Measurements from ENCODE around the gene NUDT9. TPM values are rescaled to one million over a fixed set of nuclear protein-coding genes. Genes with fewer than 3 reads are reported as not detected.
"Not testable (repeated sequence)": the region's sequence is repeated elsewhere in the genome, so short reads cannot be mapped to it uniquely, and the experiment has no call there.

Gene NUDT9, protein sequence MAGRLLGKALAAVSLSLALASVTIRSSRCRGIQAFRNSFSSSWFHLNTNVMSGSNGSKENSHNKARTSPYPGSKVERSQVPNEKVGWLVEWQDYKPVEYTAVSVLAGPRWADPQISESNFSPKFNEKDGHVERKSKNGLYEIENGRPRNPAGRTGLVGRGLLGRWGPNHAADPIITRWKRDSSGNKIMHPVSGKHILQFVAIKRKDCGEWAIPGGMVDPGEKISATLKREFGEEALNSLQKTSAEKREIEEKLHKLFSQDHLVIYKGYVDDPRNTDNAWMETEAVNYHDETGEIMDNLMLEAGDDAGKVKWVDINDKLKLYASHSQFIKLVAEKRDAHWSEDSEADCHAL
- 6.2 and 10.3 TPM in 2 replicates for total RNA-seq (2014; rRNA removed; shearing (Covaris generic))

DNA sequence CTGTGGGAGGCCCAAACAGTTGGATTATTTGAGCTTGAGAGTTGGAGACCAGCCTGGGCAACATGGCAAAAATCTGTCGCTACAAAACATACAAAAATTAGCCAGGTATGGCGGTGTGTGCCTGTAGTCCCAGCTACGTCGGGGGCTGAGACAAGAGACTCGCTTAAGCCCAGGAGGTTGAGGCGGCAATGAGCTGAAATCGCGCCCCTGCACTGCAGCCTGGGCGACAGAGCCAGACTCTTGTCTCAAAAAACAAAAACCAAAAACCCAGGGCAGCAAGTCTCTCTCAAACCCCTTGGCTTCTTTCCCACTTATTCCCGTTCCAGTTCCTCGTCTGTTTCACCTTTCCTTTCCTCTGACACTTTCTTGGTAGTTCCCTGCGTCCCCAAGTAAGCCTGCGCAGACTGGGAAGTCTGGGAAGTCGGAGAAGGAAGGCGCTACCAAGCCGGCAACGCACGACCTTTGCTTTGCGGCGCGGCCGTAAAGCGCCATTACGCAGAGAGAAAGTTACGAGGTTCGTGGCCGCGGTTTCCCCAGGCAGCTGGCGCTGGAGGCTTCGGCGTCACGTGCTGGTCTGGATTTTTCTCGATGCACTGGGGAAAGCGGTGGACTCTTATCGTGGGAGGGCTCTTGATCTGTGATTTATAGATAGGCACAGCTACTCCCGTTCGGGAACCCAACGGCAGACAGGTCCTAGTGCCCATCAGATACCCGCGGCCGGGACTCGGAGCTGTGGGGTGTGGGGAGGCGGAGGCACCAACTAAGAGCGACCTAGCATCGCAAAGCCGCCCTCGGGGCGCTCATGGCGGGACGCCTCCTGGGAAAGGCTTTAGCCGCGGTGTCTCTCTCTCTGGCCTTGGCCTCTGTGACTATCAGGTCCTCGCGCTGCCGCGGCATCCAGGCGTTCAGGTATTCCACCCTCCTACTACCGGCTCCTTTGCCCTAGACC is at the start of gene NUDT9:
NUDT9 (plus strand) TSS at position 470 of the 949 bp plus-strand sequence; CDS start at position 803, 333 bp downstream.
- peak; percentile 94 for DNase-seq (ENCODE audit: low read depth)

DNA sequence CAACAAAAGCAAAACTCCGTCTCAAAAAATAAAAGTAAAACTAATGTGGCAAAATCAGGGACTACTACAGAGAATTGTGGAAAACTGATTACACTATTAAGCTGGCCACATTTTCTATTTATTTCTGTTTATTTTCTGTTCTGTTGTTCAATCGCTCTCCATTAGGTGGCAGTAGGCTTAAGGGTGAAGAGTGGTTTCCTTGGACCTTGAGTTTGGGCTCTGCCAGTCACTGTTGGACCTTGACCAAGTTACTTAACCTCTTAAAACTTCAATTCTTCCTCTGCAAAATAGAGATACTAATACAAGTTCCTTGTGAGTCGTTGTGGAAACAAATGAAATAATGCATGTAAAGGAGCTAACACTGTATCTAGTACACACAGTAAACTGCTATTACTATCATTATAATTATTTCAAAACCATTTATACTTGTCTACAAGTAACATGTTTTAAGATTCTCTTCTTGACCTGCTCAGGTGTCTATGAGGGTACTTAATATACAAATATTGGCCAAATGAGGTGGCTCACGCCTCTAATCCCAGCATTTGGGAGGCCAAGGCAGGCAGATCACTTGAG is 46.6 kb upstream of the NUDT9 start:
- DNase-seq (ENCODE audit: low read depth), result peak; percentile 60

DNA sequence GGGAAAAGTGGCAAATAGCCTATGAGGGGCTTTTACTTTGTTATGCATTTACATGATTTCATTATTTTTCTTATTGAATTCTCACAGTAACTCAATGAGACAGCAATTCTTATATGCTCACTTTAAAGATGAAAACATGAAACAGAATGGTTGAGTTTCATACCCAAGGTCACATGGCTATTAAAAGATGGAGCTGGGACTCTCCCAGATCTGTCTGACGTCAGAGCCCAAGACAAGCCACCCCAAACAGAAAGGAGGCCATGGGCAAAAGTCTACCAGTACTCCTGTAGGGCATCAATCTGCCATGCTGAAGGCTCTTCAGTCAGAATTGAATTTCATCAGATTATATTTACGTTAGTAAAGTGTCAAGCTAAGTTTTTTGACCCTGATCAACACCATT is 44.6 kb upstream of the NUDT9 start:
- no peak for DNase-seq (ENCODE audit: low read depth)

DNA sequence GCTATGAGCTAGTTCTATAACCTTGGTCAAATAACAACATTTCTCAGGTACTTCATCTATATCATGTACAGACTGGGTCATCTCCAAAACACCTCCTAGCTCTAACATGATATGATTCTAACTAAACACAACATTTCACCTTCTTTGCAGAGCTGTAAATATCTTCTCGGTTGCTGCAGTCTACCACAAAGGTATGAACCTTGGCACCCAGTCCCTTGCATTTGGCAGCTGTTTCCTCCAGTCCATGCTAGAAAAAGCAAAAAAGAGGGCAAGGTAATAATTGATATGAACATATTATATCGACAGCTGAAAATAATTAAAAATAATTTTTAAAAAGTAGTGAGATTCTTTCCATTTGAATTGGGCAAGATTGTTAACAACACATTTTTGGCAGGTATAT is 40.3 kb upstream of the NUDT9 start:
- DNase-seq (ENCODE audit: low read depth), result no peak

DNA sequence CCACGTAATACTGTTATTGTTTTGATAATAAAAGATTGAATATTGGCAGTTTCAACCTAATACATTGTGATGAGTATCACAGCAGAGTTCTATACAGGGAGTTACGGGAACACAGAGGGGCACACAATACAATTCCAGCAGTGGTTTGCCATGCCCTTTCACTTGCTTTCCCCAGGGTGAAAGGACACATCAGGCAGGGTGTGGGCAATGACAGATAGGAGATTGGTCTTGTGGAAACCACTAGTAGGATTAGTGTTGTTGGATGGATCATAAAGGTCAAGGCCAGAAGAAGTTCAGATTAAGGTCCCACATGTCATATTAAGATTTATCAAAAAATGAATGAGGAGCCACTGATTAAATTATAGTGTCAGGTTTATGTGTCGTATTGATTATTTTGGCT is 39.4 kb upstream of the NUDT9 start:
- DNase-seq (ENCODE audit: low read depth), result no peak

DNA sequence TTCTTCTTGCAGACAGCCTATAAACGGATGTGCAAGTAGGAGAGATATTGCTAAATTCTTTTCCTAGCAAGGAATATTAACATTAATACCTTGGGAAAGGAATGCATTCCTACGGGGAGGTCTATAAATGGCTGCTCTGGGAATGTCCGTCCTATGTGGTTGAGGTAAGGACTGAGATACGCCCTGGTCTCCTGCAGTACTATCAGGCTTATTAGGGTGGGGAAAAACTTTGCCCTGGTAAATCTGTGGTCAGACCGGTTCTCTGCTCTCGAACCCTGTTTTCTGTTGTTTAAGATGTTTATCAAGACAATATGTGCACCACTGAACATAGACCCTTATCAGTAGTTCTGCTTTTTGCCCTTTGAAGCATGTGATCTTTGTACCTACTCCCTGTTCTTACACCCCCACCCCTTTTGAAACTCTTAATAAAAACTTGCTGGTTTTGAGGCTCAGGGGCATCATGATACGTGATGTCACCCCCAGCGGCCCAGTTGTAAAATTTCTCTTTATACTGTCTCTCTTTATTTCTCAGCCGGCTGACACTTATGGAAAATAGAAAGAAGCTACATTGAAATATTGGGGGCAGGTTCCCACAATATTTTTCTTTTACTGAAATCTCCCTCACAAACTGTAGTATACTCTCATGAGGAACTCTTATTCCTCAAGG is 37.8 kb upstream of the NUDT9 start:
- not testable (repeated sequence) for DNase-seq (ENCODE audit: low read depth)

DNA sequence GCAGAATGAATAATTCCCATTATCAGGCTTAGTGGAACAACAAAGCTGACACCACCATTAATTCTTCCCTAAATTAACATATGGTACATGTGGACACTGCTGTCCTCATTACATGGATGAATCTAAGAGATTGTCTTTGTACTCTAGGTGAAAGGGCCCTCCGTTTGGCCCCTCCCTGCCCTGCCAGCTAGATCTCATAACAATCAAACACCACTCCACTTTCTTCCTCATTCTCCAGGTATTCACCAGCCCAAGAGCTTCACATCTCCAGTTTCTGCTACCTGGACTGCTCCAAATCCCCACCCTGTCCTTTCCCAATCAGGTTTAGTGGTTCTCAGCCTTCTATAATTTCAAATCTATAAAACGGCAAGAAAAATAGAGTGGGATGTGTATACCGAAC is 35.1 kb upstream of the NUDT9 start:
- DNase-seq (ENCODE audit: low read depth), result no peak

DNA sequence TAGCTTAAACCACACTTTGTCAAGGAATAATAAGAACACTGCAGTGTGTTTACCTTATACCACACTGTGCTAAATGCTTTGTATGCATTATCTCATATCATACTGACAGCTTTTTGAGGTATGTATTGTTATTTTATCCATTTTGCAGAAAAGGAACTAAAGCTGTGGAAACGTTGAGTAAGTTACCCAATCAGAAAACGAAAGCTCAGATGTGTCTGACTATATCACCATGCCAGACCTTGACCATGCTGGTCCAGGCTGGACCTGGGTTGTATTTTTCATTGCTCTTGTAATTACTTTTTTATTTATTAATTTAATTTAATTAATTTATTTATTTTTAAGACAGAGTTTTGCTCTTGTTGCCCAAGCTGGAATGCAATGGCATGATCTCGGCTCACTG is 33.5 kb upstream of the NUDT9 start:
- no peak for DNase-seq (ENCODE audit: low read depth)

DNA sequence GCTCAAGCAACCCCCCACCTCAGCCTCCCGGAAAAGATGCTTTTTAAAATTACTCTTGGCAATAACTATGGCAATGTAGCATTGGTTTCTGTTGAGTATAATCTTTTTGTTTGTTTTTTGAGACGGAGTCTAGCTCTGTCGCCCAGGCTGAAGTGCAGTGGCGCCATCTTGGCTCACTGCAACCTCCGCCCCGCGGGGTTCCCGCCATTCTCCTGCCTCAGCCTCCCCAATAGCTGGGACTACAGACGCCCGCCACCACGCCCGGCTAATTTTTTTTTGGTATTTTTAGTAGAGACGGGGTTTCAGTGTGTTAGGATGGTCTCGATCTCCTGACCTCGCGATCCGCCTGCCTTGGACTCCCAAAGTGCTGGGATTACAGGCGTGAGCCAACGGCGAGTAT is 32.3 kb upstream of the NUDT9 start:
- DNase-seq (ENCODE audit: low read depth), result not testable (repeated sequence)

DNA sequence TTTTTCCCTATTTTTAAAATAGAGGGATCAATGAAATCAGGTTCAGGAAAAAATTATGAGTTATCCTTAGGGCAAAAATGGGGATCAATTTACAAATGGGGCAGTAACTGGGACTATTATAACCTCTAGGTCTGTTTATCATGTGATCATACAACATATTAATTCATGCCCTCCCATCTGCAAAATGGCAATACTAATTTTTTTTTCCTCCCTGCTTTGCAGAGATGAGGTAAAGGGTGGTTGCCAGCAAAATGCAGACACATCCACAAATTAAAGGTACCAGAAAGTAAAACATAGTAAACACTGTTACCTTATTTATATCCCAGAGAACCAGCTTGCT is 31.9 kb upstream of the NUDT9 start:
- DNase-seq (ENCODE audit: low read depth), result no peak

DNA sequence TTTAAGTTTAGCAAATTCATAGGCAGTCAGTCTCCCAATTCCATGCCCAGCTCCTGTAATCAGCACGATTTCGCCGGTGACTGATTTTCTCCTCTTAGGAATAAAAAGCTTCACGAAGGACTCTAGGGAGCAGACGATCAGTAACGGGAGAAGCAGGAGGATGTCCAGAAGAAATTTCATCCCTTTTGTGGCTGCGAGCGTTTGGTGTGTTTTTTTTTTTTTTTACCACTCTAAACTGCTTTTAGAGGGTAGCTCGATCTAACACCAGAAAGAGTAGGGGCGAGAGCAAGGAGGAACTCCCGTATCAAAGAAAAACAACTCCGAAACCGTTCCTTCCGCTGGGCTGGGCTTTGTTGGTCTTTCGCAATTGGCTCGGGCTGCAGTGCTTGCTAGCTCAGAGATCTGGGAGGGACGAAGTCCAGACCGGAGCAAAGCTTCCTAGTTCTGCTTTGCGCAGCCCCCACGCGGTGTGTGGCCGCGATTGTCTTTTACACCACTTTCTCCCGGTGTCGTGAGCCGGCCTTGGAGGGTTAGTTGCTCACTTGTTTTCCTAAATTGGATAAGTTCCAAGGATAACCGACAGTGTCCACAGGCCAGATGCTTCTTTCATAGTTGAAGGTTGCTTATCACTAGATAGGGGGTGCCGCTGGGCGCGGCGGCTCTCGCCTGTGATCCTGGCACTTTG is 31.3 kb upstream of the NUDT9 start, which contains the start of gene HSD17B11:
HSD17B11 (minus strand) TSS at position 298 of the 685 bp plus-strand sequence; CDS start at position 180, 118 bp downstream.
- DNase-seq (ENCODE audit: low read depth), result peak; percentile 97

DNA sequence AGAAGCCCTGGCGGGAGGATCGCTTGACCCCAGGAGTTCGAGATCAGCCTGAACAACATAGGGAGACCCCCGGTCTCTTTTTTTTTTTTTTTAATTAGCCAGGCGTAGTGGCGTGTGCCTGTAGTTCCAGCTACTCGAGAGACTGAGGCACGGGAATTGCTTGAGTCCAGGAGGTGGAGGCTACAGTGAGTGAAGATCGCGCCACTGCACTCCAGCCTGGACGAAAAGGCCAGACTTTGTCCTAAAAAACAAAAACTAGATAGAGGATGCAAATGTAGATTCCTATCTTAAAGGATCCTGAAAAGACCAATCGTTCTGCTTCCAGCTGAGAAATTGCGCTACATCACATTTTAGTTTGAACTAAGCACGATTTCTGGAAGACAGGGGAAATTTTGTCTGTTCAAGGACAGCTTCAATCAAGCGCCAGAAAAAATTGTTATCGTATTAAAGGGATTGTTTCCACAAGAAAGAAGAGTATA is 30.8 kb upstream of the NUDT9 start:
- no peak for DNase-seq (ENCODE audit: low read depth)

DNA sequence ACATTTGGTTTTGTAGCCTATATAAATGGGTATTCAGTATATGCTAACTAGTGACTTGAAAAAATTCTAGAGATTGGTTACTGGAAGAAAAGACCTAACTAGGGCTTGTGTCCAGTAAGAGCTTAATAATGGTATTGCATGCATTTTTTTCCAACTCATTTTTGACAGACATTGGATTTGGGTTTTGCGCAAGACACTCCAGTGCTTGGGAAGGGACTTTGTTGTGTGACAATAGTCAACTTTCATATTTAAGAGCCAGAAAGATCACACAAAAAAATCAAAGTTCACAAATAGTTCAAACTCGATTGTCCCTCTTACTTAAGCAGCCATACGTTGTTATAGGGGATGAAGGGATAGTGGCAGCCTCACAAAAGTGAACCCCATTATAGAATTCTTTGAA is 30.2 kb upstream of the NUDT9 start:
- DNase-seq (ENCODE audit: low read depth), result no peak

DNA sequence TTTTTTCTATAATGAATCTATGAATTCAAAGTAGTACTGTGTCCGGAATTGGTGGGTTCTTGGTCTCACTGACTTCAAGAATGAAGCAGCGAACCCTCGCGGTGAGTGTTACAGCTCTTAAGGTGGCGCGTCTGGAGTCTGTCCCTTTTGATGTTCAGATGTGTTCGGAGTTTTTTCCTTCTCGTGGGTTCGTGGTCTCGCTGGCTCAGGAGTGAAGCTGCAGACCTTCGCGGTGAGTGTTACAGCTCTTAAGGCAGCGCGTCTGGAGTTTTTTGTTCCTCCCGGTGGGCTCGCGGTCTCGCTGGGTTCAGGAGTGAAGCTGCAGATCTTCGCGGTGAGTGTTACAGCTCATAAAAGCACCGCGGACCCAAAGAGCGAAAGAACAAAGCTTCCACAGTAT is 27.3 kb upstream of the NUDT9 start:
- DNase-seq (ENCODE audit: low read depth), result not testable (repeated sequence)

DNA sequence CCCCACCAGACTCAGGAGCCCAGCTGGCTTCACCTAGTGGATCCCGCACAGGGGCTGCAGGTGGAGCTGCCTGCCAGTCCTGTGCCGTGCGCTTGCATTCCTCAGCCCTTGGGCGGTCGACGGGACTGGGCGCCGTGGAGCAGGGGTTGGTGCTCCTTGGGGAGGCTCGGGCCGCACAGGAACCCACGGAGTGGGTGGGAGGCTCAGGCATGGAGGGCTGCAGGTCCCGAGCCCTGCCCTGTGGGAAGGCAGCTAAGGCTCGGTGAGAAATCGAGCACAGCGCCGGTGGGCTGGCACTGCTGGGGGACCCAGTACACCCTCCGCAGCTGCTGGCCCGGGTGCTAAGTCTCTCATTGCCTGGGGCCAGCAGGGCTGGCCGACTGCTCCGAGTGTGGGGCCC is 26.5 kb upstream of the NUDT9 start:
- DNase-seq (ENCODE audit: low read depth), result not testable (repeated sequence)

DNA sequence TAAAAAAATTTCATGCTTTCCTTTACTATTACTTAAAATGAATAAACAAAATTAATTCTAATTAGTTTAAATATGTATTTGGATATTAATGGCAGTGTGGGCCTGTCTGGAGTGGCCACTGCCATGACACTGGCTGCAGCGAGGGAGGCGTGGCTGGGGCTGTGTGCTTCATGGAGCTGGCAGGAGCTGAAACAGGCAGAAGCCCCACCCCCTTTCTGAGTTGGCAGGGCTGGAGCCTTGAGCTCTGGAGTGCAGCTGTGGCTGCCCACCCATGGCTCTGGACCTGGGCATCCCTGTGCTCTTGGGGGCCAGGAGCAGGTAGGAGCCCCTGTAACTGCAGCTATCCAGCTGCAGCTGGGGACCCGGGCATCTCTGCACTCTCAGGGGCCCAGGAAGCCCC is 23.2 kb upstream of the NUDT9 start:
- no peak for DNase-seq (ENCODE audit: low read depth)

DNA sequence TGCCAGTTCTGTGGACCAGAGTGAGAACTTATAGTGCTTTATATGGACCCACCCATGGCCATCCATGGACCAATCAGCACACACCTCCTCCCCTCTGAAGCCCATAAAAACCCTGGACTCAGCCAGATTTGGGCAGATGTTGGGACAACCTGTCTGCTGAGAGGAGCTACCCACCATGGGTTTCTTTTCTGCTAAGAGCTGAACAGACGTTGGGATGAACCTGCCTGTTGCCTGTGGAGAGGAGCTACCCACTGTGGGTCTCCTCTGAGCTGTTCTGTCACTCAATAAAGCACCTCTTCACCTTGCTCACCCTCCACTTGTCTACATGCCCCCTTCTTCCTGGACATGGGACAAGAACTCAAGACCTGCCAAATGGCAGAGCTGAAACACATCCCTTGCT is 22.4 kb upstream of the NUDT9 start:
- no peak for DNase-seq (ENCODE audit: low read depth)

DNA sequence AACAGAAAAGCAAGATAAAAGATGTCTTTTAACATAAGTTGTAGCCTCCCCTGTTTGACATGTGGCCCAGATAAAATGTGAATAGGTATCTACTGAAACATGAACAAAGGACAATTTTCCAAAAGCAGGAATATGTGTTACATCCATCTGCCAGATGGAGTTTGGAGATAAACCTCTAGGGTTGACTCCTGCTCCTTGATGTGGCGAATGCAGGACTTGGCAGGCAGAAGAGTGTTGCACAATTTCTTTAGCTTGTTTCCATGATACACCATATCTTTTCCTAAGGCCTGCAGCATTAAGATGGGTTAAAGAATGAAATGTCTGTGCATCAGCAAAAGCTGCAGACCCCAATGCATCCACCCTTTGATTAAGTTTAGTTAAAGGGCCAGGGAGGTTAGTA is 18.6 kb upstream of the NUDT9 start:
- peak; percentile 62 for DNase-seq (ENCODE audit: low read depth)

DNA sequence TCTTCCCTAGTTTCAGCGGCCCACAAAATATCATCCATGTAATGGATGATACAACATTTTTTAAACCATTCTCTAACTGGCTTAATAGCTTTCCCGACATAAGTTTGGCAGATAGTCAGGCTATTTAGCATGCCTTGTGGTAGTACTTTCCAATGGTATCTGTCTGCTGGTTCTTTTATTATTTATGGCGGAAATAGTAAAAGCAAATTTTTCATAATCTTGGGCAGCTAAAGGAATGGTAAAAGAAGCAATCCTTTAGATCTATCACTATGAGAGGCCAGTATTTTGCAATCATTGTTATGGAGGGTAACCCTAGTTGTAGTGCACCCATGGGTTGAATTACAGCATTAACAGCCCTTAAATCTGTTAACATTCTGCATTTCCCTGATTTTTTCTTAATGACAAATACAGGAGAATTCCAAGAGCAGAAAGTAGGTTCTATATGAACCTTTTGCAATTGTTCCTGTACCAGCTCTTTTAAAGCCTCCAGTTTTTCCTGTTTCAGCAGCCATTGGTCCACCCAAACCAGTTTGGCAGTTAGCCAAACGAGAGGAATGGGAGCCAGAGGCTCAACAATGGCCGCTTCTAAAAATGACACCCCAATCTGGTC is 17.1 kb upstream of the NUDT9 start:
- no peak for DNase-seq (ENCODE audit: low read depth)

DNA sequence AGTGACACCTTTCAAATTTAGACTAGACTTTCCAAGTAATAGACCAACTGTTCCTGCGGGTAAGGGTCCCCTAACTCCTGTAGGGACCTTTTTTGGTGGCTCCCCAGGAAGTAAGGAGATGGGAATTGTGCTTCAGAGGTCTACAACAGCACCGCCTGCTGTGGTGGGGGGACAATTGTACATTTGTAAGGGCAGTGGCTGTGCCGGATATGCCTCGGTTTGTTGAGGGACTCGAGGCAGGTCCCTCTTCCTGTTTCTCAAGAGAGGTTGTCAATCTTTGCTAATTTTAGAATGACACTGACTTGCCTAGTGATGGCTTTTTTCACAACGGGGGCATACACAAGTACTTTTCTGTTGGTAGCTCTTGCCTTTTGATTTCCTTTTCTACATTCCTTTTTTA is 15.9 kb upstream of the NUDT9 start:
- DNase-seq (ENCODE audit: low read depth), result no peak

DNA sequence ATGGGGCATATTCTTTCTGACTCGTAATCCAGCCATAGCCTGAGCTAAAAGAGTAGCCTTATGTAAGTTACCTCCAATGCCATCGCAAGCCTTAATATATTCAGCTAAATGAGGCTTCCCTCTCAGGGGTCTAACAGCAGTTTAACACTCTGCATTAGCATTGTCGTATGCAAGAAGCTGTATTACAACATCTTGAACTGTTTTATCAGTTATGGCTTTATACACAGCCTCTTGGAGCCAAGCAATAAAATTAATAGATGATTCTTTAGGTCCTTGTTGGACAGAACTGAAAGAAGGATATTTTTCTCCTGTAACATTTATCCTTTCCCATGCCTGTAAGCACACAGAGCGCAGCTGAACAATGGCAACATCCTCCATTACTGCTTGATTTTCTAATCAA is 15.5 kb upstream of the NUDT9 start:
- not testable (repeated sequence) for DNase-seq (ENCODE audit: low read depth)
